Measurements from ENCODE around the gene TBL1XR1. TPM values are rescaled to one million over a fixed set of nuclear protein-coding genes. Genes with fewer than 3 reads are reported as not detected.

TBL1XR1 gene
- total and polyA plus RNA-seq, 2 of the 13 experiments (the other 11 are each of a cell fraction or from before 2014, with no cell fraction given): 57.7 to 62.5 TPM

- no peak for TF ChIP-seq TP53 (CRISPR knock-in tag; conservative IDR thresholded peaks at IDR 0.05)
- no peak for TF ChIP-seq NCOA5 (CRISPR knock-in tag; IDR thresholded peaks at IDR 0.05)
- TF ChIP-seq ZNF576 (CRISPR knock-in tag; IDR thresholded peaks at IDR 0.05): no peak
Observed at GRCh38 chr3:176988795-176989194, 208.5 kb downstream of the TBL1XR1 start (continued).

GRCh38 chr3:176987901-176988650 is 209.2 kb downstream of the TBL1XR1 start:
- Histone ChIP-seq H2AFZ (ENCODE audit: low read length) (no peak overlapping the region), H3K4me2 (ENCODE audit: low read depth, low read length) (no peak overlapping the region), H3K4me1 (ENCODE audit: insufficient read depth, low read length) (no peaks in the 10 kb centered on the region), H3K27me3 (ENCODE audit: control insufficient read depth in 1 of 2, insufficient read depth in 2 of 2, low read length in 2 of 2) (no peaks in the 10 kb centered on the region), H3K36me3 (replicated peaks in 1 of 2; ENCODE audit: control insufficient read depth in 1 of 2, insufficient read depth in 2 of 2, low read length in 2 of 2) (no peaks in the 10 kb centered on the region), H4K20me1 (ENCODE audit: insufficient read depth, low read length) (no peaks in the 10 kb centered on the region), H3K9me3 (ENCODE audit: low read length) (no peaks in the 10 kb centered on the region), H3K4me3 (replicated peaks in 1 of 3; ENCODE audit: insufficient read depth in 1 of 3, low read depth in 2 of 3, low read length in 3 of 3) (no peak overlapping the region), H3K9ac (ENCODE audit: insufficient read depth, low read depth, low read length) (no peak overlapping the region), H3K27ac (ENCODE audit: extremely low read length, insufficient read depth, low read length) (no peak overlapping the region), H3K79me2 (ENCODE audit: insufficient read depth, low read length) (no peaks in the 10 kb centered on the region)
- POLR2A ChIA-PET: no interaction called here
- BruUV-seq (replicated peaks): no TSS peak
- FAIRE-seq (no peak), DNase-seq (ENCODE audit: low spot score) (no peak), ATAC-seq (peak; percentile 32; the same call in 1 of the 3 replicates)
- TF ChIP-seq ZNF367 (CRISPR knock-in tag; IDR thresholded peaks at IDR 0.05; ENCODE audit: borderline replicate concordance) (no peak), FIP1L1 (IDR thresholded peaks at IDR 0.05; ENCODE audit: borderline replicate concordance, insufficient read depth, low read depth, low read length) (no peak), TARDBP (CRISPR knock-in tag; IDR thresholded peaks at IDR 0.05) (no peak), GTF3A (CRISPR knock-in tag; conservative IDR thresholded peaks at IDR 0.05) (no peak), CEBPG (CRISPR knock-in tag; IDR thresholded peaks at IDR 0.05) (0 out of 2 replicates have a peak, but pooled peaks have one; percentile 18), ZNF329 (CRISPR knock-in tag; IDR thresholded peaks at IDR 0.05; ENCODE audit: low read depth) (no peak), ZNF232 (CRISPR knock-in tag; IDR thresholded peaks at IDR 0.05; ENCODE audit: borderline replicate concordance) (no peak), CEBPB (IDR thresholded peaks at IDR 0.05; ENCODE audit: borderline replicate concordance, low read depth, low read length) (peak; percentile 59)
- intact Hi-C loops (cut with micrococcal nuclease; ENCODE audit: unreplicated experiment) (no loop called here), in situ Hi-C loops (cut with HindIII; ENCODE audit: extremely low pct_ligation_motif_present, low pct_unique_long_range_greater_than_20kb) (no loop called here)
- CTCF ChIA-PET (ENCODE audit: low intra/inter-chr PET ratio, low total read pairs): no interaction called here
- 21% methylated on average over 8 of the region's 8 CpGs for WGBS (ENCODE audit: low lambda C conversion rate)
